ENCODE results near the gene CCNC. TPM values are rescaled to one million over a fixed set of nuclear protein-coding genes. Genes with fewer than 3 reads are reported as not detected.

Gene CCNC
- total and polyA plus RNA-seq, 2 of the 13 experiments (the other 11 are each of a cell fraction or from before 2014, with no cell fraction given), result 69.6 to 141 TPM

- TF ChIP-seq ZFP41 (CRISPR knock-in tag; IDR thresholded peaks at IDR 0.05; ENCODE audit: borderline replicate concordance) (no peak), PCBP2 (optimal IDR thresholded peaks at IDR 0.05; ENCODE audit: low read depth, low read length, poor library complexity, severe bottlenecking) (no peak), PHF21A (CRISPR knock-in tag; IDR thresholded peaks at IDR 0.05) (peak; percentile 95), ZNF512B (CRISPR knock-in tag; IDR thresholded peaks at IDR 0.05; ENCODE audit: borderline replicate concordance) (no peak), THYN1 (CRISPR knock-in tag; IDR thresholded peaks at IDR 0.05; ENCODE audit: borderline replicate concordance, low read depth) (0 out of 2 replicates have a peak, but pooled peaks have one; percentile 64), REXO4 (CRISPR knock-in tag; IDR thresholded peaks at IDR 0.05; ENCODE audit: borderline replicate concordance) (no peak), KDM1A (CRISPR knock-in tag; IDR thresholded peaks at IDR 0.05) (0 out of 2 replicates have a peak, but pooled peaks have one; percentile 37), ZNF713 (CRISPR knock-in tag; IDR thresholded peaks at IDR 0.05) (no peak), POLR2AphosphoS2 (IDR thresholded peaks at IDR 0.05; ENCODE audit: low read depth, low read length) (peak; percentile 80; the same call in 1 of the 2 replicates), MTF2 (CRISPR knock-in tag; IDR thresholded peaks at IDR 0.05; ENCODE audit: borderline replicate concordance) (no peak), WIZ (CRISPR knock-in tag; IDR thresholded peaks at IDR 0.05) (no peak), MBNL3 (CRISPR knock-in tag; conservative IDR thresholded peaks at IDR 0.05) (no peak), PITX1 (CRISPR knock-in tag; IDR thresholded peaks at IDR 0.05) (peak; percentile 79), ZBTB20 (CRISPR knock-in tag; IDR thresholded peaks at IDR 0.05; ENCODE audit: borderline replicate concordance, low read depth) (peak; percentile 20; the same call in 1 of the 2 replicates), THAP7 (CRISPR knock-in tag; IDR thresholded peaks at IDR 0.05) (no peak), POLR2AphosphoS5 (IDR thresholded peaks at IDR 0.05; ENCODE audit: low read depth, low read length) (peak; percentile 93), ZZZ3 (CRISPR knock-in tag; IDR thresholded peaks at IDR 0.05; ENCODE audit: borderline replicate concordance) (peak; percentile 77; the same call in 1 of the 2 replicates)
- TF ChIP-seq, protein P1, sequence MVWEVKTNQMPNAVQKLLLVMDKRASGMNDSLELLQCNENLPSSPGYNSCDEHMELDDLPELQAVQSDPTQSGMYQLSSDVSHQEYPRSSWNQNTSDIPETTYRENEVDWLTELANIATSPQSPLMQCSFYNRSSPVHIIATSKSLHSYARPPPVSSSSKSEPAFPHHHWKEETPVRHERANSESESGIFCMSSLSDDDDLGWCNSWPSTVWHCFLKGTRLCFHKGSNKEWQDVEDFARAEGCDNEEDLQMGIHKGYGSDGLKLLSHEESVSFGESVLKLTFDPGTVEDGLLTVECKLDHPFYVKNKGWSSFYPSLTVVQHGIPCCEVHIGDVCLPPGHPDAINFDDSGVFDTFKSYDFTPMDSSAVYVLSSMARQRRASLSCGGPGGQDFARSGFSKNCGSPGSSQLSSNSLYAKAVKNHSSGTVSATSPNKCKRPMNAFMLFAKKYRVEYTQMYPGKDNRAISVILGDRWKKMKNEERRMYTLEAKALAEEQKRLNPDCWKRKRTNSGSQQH (CRISPR knock-in tag; IDR thresholded peaks at IDR 0.05; ENCODE audit: low read depth), result peak; percentile 95; the same call in 1 of the 2 replicates
- TF ChIP-seq, protein P2, sequence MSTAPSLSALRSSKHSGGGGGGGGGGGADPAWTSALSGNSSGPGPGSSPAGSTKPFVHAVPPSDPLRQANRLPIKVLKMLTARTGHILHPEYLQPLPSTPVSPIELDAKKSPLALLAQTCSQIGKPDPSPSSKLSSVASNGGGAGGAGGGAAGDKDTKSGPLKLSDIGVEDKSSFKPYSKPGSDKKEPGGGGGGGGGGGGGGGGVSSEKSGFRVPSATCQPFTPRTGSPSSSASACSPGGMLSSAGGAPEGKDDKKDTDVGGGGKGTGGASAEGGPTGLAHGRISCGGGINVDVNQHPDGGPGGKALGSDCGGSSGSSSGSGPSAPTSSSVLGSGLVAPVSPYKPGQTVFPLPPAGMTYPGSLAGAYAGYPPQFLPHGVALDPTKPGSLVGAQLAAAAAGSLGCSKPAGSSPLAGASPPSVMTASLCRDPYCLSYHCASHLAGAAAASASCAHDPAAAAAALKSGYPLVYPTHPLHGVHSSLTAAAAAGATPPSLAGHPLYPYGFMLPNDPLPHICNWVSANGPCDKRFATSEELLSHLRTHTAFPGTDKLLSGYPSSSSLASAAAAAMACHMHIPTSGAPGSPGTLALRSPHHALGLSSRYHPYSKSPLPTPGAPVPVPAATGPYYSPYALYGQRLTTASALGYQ (CRISPR knock-in tag; IDR thresholded peaks at IDR 0.05), result peak; percentile 75
- TF ChIP-seq, protein P3, sequence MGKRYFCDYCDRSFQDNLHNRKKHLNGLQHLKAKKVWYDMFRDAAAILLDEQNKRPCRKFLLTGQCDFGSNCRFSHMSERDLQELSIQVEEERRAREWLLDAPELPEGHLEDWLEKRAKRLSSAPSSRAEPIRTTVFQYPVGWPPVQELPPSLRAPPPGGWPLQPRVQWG (CRISPR knock-in tag; IDR thresholded peaks at IDR 0.05; ENCODE audit: borderline replicate concordance, low read depth), result no peak
- TF ChIP-seq, protein P4, sequence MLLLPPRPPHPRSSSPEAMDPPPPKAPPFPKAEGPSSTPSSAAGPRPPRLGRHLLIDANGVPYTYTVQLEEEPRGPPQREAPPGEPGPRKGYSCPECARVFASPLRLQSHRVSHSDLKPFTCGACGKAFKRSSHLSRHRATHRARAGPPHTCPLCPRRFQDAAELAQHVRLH (CRISPR knock-in tag; IDR thresholded peaks at IDR 0.05; ENCODE audit: borderline replicate concordance, low read depth), result peak; percentile 96; the same call in 1 of the 2 replicates
These were observed at the start of gene CCNC (continued) for GRCh38 chr6:99568103-99568933.
